Ectodermal cell (in vitro differentiated cells): Measurements from ENCODE around the gene RALA.

Experiments
- H3K27ac ChIP-seq: 2 replicates; pipeline ENCODE4 v1.7.0; 2013; ENCODE audit warnings: mild to moderate bottlenecking, low read depth, low read length; ENCODE audit not compliant: insufficient read depth, poor library complexity, severe bottlenecking
- H3K27me3 ChIP-seq: 2 replicates; pipeline ENCODE4 v1.7.0; 2013; ENCODE audit warnings: mild to moderate bottlenecking, low read length; ENCODE audit not compliant: insufficient read depth, control insufficient read depth, poor library complexity, severe bottlenecking
- H3K36me3 ChIP-seq: one replicate; pipeline ENCODE4 v1.7.0; 2013; ENCODE audit warnings: low read length; ENCODE audit not compliant: control insufficient read depth, insufficient read depth
- H3K4me1 ChIP-seq: one replicate; pipeline ENCODE4 v1.7.0; 2013; ENCODE audit warnings: low read length; ENCODE audit not compliant: control insufficient read depth, insufficient read depth
- H3K4me3 ChIP-seq: 2 replicates; pipeline ENCODE4 v1.7.0; 2013; ENCODE audit warnings: low read depth, low read length, control low read depth; ENCODE audit not compliant: insufficient read depth
- H3K9me3 ChIP-seq: 2 replicates; pipeline ENCODE4 v1.7.0; 2013; ENCODE audit warnings: mild to moderate bottlenecking, low read length, moderate library complexity; ENCODE audit not compliant: control insufficient read depth
- WGBS, 2 experiments: methylation state at CpG; one replicate each; pipeline ENCODE4 v1.1.7; 2013; ENCODE audit warnings: missing lambda C conversion rate in 2 of 2; 5-methylcytosine and 5-hydroxymethylcytosine counted together

RALA gene

DNA sequence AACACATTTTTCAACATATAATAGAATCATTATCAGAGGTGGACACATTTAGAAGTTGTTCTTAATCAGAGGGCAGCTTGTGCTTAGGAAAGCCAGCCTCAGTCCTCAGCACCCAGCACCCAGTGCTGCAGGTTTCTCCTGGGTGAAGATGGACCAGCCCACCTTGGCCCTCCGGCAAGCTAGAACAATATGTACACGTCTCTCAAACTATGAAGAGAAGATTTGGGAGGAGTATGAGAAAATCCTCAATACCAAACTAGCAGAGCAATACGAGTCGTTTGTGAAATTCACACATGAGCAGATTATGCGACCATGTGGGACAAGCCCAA lies 13.5 kb upstream of the RALA start:
- Histone ChIP-seq H3K36me3 (no peaks in the 10 kb centered on the region), H3K4me3 (peak overlapping the region; percentile 16), H3K27me3 (peaks cover 18% of the 10 kb centered on the region), H3K27ac (no peak overlapping the region), H3K4me1 (no peaks in the 10 kb centered on the region), H3K9me3 (no peaks in the 10 kb centered on the region)
- 95% methylated on average over 5 of the region's 5 CpGs for WGBS, 2 experiments

DNA sequence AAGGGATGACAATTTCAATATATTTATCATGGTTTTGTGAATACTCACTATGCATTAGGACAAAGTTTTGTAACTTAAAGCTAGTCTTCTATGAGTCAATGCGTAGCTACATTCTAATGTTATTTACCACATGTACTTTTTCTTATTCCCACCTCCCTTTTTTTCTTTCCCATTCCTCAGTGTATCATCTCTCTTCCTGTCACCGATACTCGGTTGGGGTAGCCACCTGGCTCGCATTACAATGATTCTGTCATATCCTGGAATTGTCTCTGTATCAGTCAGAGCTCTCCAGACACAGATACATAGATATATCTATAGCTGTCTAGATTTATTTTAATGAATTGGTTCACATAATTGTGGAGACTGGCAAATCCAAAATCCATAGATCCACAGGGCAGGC lies 9.8 kb upstream of the RALA start:
- 87 to 94% methylated on average over 4 of the region's 4 CpGs for whole genome bisulfite sequencing, 2 experiments
- no peak overlapping the region for H3K4me3 ChIP-seq
- no peak overlapping the region for H3K27ac ChIP-seq
- H3K4me1 ChIP-seq: no peaks in the 10 kb centered on the region
- no peaks in the 10 kb centered on the region for H3K9me3 ChIP-seq
- peaks cover 18% of the 10 kb centered on the region for H3K27me3 ChIP-seq
- H3K36me3 ChIP-seq: no peaks in the 10 kb centered on the region

GRCh38 chr7:39614299-39614698 lies 9.1 kb upstream of the RALA start:
- WGBS, 2 experiments: 87 to 93% methylated on average over 2 of the region's 2 CpGs
- Histone ChIP-seq H3K27ac (no peak overlapping the region), H3K4me3 (no peak overlapping the region), H3K27me3 (peaks cover 13% of the 10 kb centered on the region), H3K36me3 (no peaks in the 10 kb centered on the region), H3K4me1 (no peaks in the 10 kb centered on the region), H3K9me3 (no peaks in the 10 kb centered on the region)

GRCh38 chr7:39615350-39615975 lies 7.9 kb upstream of the RALA start:
- Histone ChIP-seq H3K36me3 (no peaks in the 10 kb centered on the region), H3K27ac (no peak overlapping the region), H3K9me3 (no peaks in the 10 kb centered on the region), H3K4me1 (no peaks in the 10 kb centered on the region), H3K27me3 (peaks cover 2% of the 10 kb centered on the region), H3K4me3 (no peak overlapping the region)
- 100% methylated on average over 1 of the region's 1 CpG for WGBS, 2 experiments

DNA sequence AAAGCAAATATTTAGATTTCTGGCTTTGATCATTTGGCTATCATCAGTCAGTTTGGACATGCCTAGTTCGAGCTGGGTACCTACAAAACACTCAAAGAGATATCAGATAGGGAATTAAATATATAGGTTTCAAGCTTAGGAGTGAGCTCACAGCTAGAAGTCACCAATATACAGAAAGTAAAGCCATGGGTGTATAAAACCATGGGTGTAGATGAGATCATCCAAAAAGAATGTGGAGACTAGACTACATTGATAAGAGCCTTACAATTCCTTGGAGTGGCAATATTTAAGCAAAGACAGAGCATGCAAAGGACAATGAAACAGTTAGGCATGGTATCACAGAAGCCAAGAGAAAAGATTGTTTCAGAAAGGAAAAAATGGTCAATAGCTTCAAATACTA lies 7.2 kb upstream of the RALA start:
- Histone ChIP-seq H3K9me3 (no peaks in the 10 kb centered on the region), H3K4me1 (no peaks in the 10 kb centered on the region)
- WGBS, 2 experiments: 76% methylated on average over 1 of the region's 1 CpG; no CpG with 5 or more reads in 1 of the 2 experiments

GRCh38 chr7:39617005-39617404 lies 6.4 kb upstream of the RALA start:
- no peaks in the 10 kb centered on the region for H3K36me3 ChIP-seq
- H3K27ac ChIP-seq: no peak overlapping the region
- H3K4me1 ChIP-seq: no peaks in the 10 kb centered on the region
- no peaks in the 10 kb centered on the region for H3K27me3 ChIP-seq
- no peak overlapping the region for H3K4me3 ChIP-seq
- no peaks in the 10 kb centered on the region for H3K9me3 ChIP-seq

More for the DNA sequence above, 7.2 kb upstream of the RALA start:
- Histone ChIP-seq H3K27ac (no peak overlapping the region), H3K36me3 (no peaks in the 10 kb centered on the region), H3K27me3 (no peaks in the 10 kb centered on the region), H3K4me3 (no peak overlapping the region)

DNA sequence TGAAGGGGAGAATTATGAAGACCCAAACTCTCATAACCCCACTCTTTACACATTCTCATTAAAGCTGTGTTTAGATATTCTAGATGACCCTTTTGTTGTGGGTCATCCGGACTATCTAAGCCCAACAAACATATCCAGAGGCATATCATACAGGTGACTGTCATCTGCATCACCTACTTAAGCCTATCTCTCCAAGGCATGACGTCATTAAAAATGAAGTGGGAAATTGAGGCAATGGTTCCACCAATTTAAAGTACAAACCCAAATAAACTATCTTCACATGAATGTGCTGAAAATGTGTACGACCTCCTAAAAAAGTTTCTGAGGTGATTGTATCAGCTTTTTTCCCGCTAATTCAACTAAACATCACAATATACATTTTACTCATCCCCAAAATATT lies 4.5 kb upstream of the RALA start:
- 90 to 97% methylated on average over 4 of the region's 4 CpGs for WGBS, 2 experiments
- H3K9me3 ChIP-seq: no peaks in the 10 kb centered on the region

DNA sequence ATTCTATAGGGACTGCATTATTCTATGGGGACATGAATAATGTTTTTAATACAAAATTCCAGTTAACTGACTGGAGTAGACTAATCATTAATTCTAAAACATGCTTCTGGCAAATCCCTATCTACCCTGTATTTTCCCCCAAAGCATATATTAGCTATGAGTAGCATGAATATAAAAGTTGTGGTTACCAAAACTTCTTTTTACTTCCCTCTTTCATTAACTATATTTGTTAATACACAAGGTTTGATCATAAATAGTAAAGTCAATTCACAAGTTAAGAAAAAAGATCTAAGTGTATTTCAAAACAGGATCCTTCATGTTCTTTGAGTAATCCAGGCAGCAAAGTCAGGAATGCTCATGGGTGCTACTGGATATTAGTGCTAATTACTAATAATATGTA lies 2.9 kb upstream of the RALA start:
- Histone ChIP-seq H3K4me3 (no peak overlapping the region), H3K9me3 (no peaks in the 10 kb centered on the region), H3K4me1 (peaks cover 5% of the 10 kb centered on the region), H3K36me3 (no peaks in the 10 kb centered on the region), H3K27me3 (no peaks in the 10 kb centered on the region), H3K27ac (no peak overlapping the region)

More for the DNA sequence above, 4.5 kb upstream of the RALA start:
- no peaks in the 10 kb centered on the region for H3K36me3 ChIP-seq
- H3K4me1 ChIP-seq: peaks cover 5% of the 10 kb centered on the region
- H3K4me3 ChIP-seq: no peak overlapping the region
- no peak overlapping the region for H3K27ac ChIP-seq
- no peaks in the 10 kb centered on the region for H3K27me3 ChIP-seq

- H3K4me3 ChIP-seq: no peak overlapping the region
- 92 to 100% methylated on average over 1 of the region's 1 CpG for WGBS, 2 experiments
- no peaks in the 10 kb centered on the region for H3K36me3 ChIP-seq
- peaks cover 11% of the 10 kb centered on the region for H3K4me1 ChIP-seq
- no peaks in the 10 kb centered on the region for H3K27me3 ChIP-seq
- H3K27ac ChIP-seq: no peak overlapping the region
- H3K9me3 ChIP-seq: no peaks in the 10 kb centered on the region
These were observed 2.1 kb upstream of the RALA start for GRCh38 chr7:39621261-39621660.

GRCh38 chr7:39621784-39622411 lies 1.5 kb upstream of the RALA start:
- peaks cover 17% of the 10 kb centered on the region for H3K4me1 ChIP-seq
- H3K36me3 ChIP-seq: no peaks in the 10 kb centered on the region
- no peak overlapping the region for H3K27ac ChIP-seq
- 92 to 96% methylated on average over 1 of the region's 1 CpG for WGBS, 2 experiments
- H3K27me3 ChIP-seq: no peaks in the 10 kb centered on the region
- peak overlapping the region; percentile 91 for H3K4me3 ChIP-seq
- no peaks in the 10 kb centered on the region for H3K9me3 ChIP-seq
